KG1 (cell line): ENCODE data around the gene SLC26A11.

Experiments used
- DNase-seq: peaks from one replicate; lab custom pipeline; 2025; lab: John Stamatoyannopoulos, UW

Gene SLC26A11

DNA sequence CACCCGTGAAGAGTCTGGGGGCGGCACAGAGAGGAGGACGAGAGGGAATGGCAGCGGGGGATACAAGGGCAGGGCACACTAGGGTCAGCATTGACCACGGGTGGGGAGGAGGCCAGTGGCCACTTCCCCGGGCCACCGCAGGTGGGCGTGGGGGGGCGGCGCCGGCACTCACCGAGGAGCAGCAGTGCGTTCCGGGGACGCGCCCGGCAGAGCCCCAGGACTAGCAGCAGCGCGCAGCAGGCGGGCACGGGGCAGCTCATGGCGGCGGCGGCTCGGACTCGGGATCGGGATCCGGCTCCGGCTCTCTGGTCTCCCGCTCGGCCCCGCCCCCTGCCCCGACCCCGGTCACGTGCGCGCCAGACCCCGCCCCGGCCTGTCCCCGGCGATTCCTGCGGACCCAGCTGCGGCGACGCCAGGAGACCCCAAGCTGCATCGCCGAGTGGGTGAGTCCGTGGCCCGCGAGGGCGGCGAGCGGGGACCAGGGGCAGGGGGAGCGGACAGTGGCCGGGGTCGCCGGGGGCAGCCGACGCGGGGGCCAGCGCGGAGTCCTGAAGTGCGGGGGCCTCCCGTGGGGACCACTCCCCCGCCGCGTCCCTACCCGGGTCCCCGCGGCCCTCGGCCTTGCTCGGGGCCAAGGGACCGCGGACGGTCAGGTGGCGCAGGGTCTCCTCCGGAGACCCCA lies at the start of gene SLC26A11, which contains the start of gene SGSH:
TSS of gene SLC26A11 (plus strand) at position 374 of the 682 bp plus-strand sequence. CDS start 1,134 bp downstream, outside the sequence.
TSS of gene SGSH (minus strand) at position 280 of the 682 bp plus-strand sequence. CDS start at position 260, 20 bp downstream.
- DNase-seq: no peak

DNA sequence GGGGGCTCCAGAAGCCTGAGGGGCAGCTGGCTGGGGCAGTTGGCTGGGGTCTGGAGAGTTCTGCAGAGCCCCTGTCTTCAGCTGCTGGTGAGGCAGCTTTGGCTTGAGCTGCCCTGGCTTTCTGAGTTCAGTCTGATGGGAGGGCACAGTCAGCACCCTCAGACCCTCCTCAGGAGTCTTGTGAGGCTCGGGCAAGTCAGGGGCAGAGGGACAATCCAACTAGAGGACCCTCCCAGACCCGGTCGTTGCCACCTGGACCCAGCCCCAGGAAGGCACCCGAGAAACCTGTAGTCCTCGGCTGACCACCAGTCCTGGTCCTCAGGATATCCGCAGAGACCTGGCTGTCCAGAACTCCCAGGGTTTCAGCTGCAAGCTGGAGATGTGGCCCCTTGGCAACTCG lies 48.5 kb upstream of the SLC26A11 start:
- DNase-seq: no peak

DNA sequence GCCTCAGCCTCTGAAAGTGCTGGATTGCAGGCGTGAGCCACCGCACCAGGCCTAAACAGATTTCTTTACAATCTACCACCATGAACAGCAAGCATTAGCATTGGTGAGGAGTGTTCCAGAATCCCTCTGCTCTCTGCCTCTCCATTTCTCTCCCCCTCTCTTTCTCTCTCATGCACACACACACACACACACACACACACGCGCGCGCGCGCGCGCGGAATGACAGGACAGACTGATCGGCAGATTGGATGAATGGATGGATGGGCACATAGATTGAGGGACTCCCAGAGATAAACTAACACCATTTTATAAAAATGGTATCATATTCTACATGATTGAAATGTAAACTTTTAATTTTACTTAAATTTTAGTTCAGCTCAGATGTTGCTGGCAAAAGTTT lies 47.1 kb upstream of the SLC26A11 start:
- DNase-seq: no peak

DNA sequence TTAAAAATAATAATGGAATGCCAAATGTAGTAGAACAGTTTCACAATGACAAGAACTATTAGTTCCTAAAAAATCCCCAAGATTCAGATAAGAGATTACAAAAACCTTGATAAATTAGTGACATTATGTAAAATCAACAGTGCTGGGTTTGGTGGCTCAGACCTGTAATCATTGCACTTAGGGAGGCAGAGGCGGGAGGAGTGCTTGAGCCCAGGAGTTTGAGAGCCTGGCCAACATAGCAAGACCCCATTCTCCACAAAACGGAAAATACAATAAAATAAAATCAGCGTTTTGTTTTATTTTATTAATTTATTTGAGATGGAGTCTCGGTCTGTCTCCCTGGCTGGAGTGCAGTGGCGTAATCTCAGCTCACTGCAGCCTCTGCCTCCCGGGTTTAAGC lies 46.3 kb upstream of the SLC26A11 start:
- DNase-seq: no peak

DNA sequence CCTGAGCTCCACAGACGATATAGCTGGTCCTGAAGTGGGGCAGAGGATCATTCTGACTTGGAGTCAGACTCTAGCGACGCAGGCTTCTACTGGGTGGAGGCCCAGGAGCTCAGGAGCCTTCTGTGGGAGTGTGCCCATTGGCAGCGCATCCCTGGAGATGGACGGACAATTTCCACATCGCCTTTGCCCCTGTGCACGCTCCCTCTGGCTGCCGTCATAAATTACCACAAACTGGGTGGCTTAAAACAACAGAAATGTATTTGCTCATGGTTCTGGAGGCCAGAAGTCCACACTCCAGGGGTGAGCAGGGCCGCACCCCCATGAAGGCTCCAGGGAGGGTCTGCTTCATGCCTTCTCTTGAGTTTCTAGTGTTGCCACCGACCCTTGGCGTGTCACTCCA lies 43.5 kb upstream of the SLC26A11 start:
- no peak for DNase-seq

DNA sequence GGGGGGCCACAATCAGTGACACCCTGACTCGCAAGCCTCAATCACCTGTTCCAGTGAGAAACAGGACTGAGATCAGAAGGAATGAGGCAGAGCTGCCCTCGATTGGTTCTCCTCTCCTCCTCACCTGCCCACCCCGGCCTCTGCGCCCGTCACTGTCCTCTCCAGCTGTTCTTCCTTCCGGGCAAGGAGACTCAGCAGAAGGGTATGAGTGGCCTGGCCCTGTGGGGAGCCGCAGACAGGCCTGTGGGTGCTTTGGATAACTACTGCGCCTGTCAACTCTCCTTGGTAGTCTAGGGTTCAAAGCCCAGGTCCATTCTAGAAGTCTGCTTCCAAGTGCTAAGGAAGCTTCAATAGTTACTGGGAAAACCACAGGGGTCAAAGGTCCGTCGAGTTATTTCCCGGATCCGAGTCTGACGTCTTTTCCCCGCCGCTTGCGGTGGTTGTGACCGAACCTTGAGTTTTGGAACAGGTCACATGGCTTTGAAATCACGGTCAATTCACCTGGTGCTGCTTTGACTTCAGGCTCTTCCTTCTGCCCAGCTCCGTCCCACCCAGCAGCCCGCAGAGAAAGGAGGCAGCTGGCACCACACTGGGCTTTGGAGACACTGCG lies 42.1 kb upstream of the SLC26A11 start:
- no peak for DNase-seq

DNA sequence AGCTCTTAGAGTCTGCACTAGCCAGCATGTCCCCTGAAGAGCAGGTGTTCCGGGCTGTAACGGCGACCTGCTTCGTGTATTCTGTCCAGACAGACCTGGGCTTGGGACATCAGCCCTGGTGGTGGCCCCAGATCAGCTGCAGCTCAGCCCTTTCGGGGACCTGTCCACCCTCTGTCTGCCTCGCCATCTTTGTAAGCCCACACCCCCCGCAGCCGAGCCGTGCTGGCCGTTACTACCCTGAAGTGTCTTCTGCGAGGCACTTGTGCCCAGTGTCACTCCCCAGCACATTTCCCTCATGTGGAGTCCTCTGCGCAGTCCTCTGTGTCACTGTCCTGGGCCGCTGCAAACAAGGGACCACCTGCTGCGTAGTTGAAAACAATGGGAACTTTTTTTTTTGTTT lies 40.0 kb upstream of the SLC26A11 start:
- no peak for DNase-seq

DNA sequence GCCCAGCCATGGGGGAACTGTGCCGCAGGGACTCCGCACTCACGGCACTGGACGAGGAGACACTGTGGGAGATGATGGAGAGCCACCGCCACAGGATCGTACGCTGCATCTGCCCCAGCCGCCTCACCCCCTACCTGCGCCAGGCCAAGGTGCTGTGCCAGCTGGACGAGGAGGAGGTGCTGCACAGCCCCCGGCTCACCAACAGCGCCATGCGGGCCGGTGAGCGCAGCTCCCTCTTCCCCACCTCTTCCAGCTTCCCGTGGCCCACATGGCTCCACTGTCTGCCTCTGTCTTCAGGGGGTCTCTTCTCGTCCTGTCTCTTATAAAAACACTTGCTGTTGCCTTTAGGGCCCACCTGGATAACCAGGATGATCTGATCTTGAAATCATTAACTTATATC lies 38.8 kb upstream of the SLC26A11 start:
- DNase-seq: no peak

DNA sequence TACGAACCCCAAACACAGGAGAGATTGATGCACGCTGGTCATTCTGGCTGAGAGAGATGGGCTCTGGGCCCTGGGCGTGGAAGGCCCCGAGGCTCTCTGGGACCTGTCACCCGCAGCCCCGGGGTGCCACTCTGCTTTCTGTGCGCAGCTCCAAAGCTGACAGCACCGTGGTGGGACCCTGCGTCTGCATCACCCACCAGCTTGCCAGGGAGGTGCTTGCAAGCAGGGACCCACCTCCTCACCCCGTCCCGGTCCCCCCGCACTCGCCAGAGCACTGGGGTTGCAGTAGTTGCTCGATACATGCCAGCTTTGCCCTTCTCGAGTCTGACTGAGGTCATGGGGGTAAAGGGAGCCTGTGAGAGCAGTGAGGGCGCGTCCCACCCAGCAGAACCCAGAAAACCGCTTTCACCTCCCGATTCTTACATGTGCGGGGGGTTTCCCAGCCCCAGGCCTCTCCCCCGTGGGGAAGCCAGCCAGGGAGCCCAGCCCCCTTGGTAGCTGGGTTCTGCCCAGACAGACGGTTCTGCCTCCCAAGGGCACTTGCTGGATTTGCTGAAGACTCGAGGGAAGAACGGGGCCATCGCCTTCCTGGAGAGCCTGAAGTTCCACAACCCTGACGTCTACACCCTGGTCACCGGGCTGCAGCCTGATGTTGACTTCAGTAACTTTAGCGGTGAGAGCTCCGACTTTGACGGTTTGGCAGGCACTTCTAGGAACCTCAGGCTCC lies 37.9 kb upstream of the SLC26A11 start:
- no peak for DNase-seq

DNA sequence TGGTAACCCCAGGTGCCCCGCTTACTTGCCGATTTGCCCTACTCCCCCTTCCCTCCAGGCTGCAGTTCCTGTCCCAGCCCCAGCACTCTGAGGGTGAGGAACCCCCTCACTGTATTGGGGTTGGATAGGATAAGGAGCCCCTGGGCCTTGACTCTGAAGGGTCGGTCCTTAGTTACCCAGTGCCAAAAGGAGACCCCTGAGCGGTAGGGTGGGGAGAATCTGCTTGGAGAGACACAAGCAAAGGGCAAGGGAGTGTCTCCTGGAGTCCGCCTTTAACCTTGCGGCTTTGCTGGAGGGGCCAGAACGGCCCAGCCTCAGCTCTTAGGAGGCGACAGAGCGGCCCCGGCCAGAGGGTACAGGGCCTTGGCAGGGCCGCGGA lies 37.4 kb upstream of the SLC26A11 start:
- no peak for DNase-seq

DNA sequence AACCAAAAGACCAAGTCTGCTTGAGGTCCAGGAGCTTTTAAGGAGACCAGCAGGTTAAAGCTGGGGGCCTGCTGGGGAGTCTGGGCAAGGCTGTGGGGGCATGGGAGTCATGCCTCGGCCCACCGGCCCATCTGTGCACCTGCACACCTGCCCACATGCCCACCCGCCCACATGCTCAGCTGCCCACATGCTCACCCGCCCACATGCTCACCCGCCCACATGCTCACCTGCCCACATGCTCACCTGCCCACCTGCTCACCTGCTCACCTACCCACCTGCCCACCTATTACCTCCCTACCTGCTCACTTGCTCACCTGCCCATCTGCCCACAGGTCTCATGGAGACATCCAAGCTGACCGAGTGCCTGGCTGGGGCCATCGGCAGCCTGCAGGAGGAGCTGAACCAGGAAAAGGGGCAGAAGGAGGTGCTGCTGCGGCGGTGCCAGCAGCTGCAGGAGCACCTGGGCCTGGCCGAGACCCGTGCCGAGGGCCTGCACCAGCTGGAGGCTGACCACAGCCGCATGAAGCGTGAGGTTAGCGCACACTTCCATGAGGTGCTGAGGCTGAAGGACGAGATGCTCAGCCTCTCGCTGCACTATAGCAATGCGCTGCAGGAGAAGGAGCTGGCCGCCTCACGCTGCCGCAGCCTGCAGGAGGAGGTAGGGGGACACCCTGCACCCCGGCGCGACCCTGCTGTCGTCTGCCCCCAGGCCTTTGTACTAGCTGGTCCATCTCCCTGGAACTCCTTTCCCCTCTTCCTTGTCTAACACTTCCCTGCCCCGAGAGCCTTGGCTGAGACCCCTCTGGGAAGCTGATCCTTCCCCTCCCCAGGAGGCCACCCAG lies 36.4 kb upstream of the SLC26A11 start:
- DNase-seq: no peak

DNA sequence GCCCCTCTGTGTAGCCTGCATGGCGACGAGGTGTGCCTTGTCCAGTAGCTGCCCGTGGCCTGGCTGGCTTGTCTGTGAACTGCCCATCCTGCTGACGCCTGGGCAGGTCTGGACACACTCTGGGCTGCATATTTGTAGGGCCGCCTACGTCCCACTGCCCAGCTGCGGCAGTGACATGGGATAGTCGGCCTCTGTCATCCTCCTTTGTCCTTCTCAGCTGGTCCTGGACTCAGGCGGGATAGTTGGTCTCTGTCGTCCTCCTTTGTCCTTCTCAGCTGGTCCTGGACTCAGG lies 35.9 kb upstream of the SLC26A11 start:
- no peak for DNase-seq

DNA sequence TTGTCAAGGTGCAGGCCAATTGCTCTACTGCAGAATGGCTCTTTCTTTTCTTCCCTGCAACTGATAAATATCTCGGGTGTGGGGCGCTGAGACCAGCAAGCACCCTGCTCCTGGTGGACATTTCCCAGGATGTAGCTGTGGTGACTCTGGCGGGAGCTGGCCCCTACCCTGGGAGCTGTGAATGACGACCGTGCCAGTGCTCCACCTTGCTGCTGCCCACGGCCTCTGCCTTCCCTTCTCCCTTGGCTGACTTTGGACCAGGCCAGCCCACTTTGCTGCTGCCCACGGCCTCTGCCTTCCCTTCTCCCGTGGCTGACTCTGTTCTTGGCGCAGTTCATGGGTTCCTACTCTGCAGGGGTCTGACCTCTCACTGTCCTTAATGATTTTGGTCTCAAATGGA lies 34.3 kb upstream of the SLC26A11 start:
- no peak for DNase-seq

DNA sequence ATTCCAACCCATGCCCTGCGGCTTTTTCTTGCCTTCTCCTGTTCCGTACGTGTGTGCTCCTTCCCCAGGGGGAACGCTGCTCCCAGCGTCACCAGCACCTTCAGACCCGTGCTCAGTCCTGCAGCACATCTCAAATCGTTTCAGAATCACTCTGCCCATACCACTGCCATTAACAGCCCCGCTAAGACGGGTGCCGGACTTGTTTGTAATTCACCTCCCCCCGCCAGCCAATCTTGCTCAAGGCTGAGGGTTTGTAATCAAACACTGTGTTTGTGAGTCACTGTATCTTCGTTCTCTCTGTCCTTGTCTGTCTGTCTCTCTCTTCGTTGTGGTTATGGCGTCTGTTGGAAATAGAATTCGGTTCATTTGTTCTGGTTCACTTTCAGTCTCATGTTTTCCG lies 33.1 kb upstream of the SLC26A11 start:
- DNase-seq: no peak

DNA sequence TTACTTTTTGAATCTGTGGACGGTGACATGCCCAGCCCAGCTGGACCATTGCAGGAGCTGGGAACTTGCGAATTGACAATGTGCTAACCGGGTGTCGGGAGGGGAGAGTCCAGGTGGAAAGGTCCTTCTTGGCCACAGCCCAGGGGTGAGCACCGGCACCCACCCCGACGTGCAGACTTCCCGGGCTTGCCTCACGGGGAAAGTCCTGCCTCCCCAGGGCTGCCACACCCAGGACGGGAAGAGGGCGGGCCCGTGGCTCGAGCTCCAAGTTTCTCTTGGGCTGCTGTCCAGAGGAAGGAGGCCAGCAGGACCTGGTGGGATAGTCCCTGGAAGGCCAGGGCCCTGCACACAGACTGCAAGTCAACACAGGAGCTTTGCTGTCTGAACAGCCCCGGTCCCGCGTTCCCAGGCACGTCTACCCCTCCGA lies 32.7 kb upstream of the SLC26A11 start:
- no peak for DNase-seq

DNA sequence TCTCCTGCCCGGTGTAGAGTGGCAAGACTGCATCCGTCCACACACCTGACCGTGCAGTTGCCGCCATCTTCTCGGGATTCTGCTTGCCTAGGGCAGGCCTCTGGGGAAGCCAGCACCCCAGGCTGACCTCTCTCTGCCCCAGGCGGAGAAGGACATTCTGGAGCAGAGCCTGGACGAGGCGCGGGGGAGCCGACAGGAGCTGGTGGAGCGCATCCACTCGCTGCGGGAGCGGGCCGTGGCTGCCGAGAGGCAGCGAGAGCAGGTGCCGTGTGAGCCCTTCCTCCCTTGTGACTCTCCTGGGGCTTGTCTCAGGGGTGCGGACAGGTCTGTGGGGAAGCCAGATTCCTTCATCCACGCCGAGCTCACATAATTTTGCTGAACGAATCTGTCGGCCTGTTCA lies 30.6 kb upstream of the SLC26A11 start:
- DNase-seq: no peak

DNA sequence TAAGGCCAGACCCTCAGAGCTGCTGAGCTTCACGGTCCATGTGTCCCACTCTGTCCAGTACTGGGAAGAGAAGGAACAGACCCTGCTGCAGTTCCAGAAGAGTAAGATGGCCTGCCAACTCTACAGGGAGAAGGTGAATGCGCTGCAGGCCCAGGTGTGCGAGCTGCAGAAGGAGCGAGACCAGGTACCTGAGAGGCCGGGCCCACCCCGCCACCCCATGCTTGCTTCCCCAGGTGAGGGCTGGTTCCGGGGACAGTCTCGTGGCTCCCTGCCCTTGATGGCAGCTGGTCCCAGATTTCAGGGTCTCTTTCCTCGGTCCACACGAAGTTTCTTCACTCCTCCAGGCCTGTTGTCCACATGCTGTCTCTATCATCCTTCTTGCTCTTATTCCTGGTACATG lies 29.5 kb upstream of the SLC26A11 start:
- no peak for DNase-seq

DNA sequence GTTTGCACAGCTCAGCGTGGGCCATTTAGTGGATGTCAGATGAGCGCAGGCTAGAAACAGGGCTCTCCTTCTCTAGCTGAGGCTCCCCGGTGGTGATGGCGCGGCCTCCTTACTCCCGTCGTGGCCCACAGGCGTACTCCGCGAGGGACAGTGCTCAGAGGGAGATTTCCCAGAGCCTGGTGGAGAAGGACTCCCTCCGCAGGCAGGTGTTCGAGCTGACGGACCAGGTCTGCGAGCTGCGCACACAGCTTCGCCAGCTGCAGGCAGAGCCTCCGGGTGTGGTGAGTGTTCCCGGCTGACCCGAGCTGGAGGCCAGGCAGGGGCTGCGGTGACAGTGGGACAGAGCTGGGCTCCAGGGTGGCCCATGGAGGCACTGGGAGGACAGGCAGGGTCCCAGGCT lies 29.0 kb upstream of the SLC26A11 start:
- DNase-seq: no peak

DNA sequence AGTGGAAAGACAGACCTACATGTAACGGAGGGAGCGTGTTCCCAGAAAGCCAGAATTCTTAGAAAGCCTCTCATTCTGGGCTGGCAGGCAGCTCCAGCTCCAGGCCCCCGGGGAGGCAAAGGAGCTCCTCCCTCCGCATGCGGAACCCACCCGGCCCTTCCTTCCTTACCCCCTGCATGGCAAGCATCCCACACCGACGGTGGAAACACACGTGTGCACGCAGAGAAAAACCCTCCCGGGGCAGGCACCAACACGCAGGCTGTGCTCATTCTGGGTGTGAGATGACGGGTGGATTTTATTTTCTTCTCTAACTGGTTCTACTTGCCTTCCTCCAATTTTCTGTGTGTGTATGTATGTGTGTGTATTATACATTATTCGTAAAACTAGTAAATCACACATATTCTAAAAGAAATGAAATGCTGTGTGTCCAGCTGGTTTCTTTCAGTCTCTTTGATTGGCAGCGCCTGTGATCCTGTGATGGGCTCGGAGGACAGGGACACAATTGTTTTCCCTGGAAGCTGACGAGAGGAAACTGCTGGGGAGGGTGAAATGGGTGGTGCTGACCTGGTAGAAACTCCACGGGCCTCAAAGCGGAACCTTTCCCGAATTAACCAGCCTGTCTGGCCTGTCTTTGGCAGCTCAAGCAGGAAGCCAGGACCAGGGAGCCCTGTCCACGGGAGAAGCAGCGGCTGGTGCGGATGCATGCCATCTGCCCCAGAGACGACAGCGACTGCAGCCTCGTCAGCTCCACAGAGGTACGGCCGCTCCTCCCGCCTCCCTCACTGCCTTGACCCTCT lies 28.2 kb upstream of the SLC26A11 start:
- no peak for DNase-seq

DNA sequence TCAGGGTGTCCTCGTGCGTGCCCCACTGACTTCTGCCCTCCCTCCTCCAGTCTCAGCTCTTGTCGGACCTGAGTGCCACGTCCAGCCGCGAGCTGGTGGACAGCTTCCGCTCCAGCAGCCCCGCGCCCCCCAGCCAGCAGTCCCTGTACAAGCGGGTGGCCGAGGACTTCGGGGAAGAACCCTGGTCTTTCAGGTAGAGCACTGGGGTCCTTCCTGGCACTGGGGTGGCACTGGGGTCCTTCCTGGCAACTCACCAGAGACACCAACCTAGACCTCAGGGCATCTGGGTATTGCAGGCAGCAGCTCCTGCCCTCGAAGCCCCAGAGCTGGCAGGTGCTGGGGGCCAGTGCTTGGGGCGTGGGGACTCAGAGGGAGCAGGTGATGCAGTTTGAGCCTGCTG lies 25.1 kb upstream of the SLC26A11 start:
- DNase-seq: no peak

DNA sequence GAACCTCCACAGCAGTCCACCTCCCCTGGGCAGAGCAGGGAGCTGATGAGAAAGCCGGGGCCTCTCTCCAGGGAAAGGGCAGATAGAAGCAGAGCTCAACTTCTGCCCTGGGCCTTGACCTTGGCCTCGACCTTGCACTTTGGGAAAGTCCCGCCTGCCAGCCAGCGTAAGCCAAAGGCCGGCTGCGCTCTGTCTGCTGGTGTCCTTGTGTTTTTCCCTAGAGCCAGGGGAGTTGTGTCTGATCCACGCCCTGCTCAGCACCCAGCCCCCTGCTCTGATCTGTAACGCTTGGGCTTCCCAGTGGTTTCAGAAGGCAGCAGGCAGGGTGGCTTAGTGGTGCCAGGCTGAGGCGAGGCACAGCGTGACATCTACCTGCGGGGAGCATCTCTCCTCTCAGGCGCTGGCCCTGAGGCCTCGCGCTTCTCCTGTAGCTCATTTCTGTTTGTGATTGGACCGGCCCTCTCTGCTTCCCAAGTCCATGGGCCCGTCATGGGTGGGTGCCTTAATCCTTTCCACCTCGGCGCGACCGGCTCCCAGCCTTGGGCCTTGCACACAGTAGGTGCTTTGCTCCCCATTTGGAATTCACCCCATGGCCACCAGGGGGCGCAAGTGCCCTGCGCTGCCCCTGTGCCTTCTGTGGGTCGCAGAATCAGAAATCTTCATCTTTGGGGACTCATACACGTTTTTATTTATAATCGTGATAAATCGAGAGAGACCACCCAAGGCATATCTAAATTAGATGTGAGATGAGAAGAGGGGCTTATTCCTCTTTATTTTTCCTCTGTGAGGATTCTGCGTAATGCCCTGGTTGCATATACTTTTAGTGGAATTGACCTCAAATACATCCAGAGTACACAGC lies 24.3 kb upstream of the SLC26A11 start:
- DNase-seq: no peak
